Prostate gland (tissue), 2 donors: ENCODE results near the gene NRCAM.

Source experiments
- CTCF ChIP-seq, 4 experiments: fragments of 200-600 bp in 2 of 4; fragments of 450-650 bp in 2 of 4; sonication (generic) in 2 of 4; IDR thresholded peaks; 1 replicate in 3 of 4; 2 replicates in 1 of 4; pipeline ENCODE4 v1.5.1; 2016 to 2019; ENCODE audit warnings: antibody characterized with exemption in 4 of 4, mild to moderate bottlenecking in 2 of 4, moderate library complexity in 2 of 4
- POLR2A ChIP-seq: fragments of 450-650 bp; IDR thresholded peaks from one replicate; pipeline ENCODE4 v1.6.1; 2016; ENCODE audit warnings: antibody characterized with exemption, mild to moderate bottlenecking
- POLR2AphosphoS5 ChIP-seq: sonication (generic); formaldehyde crosslinking; IDR thresholded peaks from one replicate; pipeline ENCODE4 v1.6.1; 2017; ENCODE audit warnings: antibody characterized with exemption

GRCh38 chr7:108231221-108231620 is 225.0 kb downstream of the NRCAM start:
- TF ChIP-seq CTCF (IDR thresholded peaks at IDR 0.05) (no peak), POLR2A (no peak), POLR2AphosphoS5 (no peak)
